Measurements from ENCODE around the gene ALAS1. TPM values are rescaled to one million over a fixed set of nuclear protein-coding genes. Genes with fewer than 3 reads are reported as not detected.

The ALAS1 gene
- total RNA-seq, 2 donors from 2014 or later: 90.6 to 103 TPM

DNA sequence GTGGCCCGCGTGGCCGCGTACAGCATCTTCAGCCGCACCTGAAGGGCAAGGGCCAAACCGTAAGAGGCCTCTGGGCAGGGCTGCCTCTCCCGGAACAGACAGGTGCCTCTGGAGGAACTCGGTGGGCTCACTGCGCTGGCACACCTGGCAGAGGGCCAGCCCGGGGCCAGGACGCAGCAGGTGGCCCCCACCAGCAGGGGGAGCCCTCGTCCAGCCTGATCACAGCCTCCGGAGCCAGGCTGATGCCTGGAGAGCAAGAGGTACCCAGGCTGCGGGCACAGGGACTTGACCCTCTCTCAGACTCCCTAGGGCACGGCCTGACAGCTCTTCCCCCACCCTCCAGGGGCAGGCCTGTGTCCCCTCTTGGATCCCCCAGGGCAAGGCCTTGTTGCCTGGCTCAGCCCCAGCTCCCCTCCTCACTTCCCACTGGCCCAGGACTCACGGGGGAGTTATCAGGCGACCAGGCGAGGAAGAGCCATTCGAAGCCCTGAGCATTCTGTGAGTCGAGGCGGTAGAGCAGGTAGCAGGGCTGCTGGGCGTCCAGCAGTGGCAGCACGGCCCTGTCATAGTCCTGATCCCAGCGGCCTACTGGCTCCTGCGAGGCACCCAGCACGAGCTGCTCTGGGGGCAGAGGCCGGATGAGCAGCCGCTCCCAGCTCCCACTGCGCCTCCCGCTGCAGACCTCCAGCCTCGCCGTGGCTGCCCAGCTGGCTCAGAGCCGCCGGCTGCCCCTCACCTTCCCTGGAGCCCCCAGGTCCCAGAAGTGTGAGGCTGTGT, 33.7 kb downstream of the ALAS1 start:
- H3K9me3 ChIP-seq: no peaks in the 10 kb centered on the region
- peak; percentile 96 for TF ChIP-seq CTCF (IDR thresholded peaks at IDR 0.05)
- peaks cover 12% of the 10 kb centered on the region for H3K36me3 ChIP-seq
- no peaks in the 10 kb centered on the region for H3K4me1 ChIP-seq
- H3K27ac ChIP-seq: no peak overlapping the region
- DNase-seq: peak; percentile 84
- no peaks in the 10 kb centered on the region for H3K27me3 ChIP-seq
- no peak overlapping the region for H3K9ac ChIP-seq (ENCODE audit: low read depth in 2 of 2, low read length in 2 of 2)
- intact Hi-C loops (cut with DNase I): loop anchor here (5.0 kb wide), 2 partner anchors 106 to 216 kb away; partner anchors contain the start of gene SEMA3G
- no peak overlapping the region for H3K4me3 ChIP-seq

DNA sequence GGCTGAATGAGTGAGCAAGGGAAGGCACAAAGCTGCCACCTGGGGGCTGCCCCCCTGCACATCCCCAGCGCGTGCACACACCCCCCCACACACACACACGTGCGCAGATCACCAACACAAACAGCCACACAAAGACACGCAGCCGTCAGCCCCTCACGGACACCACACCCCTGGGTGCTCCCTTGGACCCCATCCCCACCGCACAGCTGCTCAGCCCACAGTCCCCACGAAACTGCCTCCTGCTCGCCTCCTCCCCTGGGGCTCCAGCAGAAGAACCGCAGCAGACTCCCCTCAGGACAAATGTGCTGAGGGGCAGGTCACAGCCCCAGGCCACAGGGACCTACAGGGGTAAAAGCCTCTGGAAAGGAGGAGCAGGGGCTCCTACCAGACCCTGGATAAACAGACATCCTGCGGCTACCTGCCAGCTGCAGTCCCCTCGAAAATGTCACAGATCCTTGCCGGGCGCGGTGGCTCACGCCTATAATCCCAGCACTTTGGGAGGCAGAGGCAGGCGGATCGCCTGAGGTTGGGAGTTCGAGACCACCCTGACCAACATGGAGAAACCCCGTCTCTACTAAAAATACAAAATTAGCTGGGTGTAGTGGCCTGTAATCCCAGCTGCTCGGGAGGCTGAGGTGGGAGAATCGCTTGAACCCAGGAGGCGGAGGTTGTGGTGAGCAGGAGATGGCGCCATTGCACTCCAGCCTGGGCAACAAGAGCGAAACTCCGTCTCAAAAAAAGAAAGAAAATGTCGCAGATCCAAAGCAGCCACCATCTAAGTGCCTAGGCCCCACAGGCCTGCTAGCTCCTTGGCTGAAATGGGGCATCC, 34.5 kb downstream of the ALAS1 start:
- intact Hi-C loops (cut with DNase I): loop anchor here (5.0 kb wide), 2 partner anchors 105 to 215 kb away; partner anchors contain the start of gene SEMA3G

GRCh38 chr3:52233108-52233591, 35.2 kb downstream of the ALAS1 start:
- H3K36me3 ChIP-seq: peaks cover 12% of the 10 kb centered on the region
- no peak overlapping the region for H3K27ac ChIP-seq
- intact Hi-C loops (cut with DNase I): loop anchor here (5.0 kb wide), 2 partner anchors 104 to 214 kb away; partner anchors contain the start of gene SEMA3G
- H3K27me3 ChIP-seq: no peaks in the 10 kb centered on the region
- peaks cover 4% of the 10 kb centered on the region for H3K4me1 ChIP-seq
- H3K4me3 ChIP-seq: no peak overlapping the region
- H3K9ac ChIP-seq (ENCODE audit: low read depth in 2 of 2, low read length in 2 of 2): no peak overlapping the region
- no peak for DNase-seq
- no peak for TF ChIP-seq CTCF (IDR thresholded peaks at IDR 0.05)
- no peaks in the 10 kb centered on the region for H3K9me3 ChIP-seq

More for the DNA sequence above, 34.5 kb downstream of the ALAS1 start:
- no peak for TF ChIP-seq CTCF (IDR thresholded peaks at IDR 0.05)
- no peaks in the 10 kb centered on the region for H3K9me3 ChIP-seq
- peaks cover 12% of the 10 kb centered on the region for H3K36me3 ChIP-seq
- no peak overlapping the region for H3K27ac ChIP-seq
- no peaks in the 10 kb centered on the region for H3K27me3 ChIP-seq
- H3K4me1 ChIP-seq: peaks cover under 1% of the 10 kb centered on the region
- no peak overlapping the region for H3K9ac ChIP-seq (ENCODE audit: low read depth in 2 of 2, low read length in 2 of 2)
- H3K4me3 ChIP-seq: no peak overlapping the region
- no peak for DNase-seq

DNA sequence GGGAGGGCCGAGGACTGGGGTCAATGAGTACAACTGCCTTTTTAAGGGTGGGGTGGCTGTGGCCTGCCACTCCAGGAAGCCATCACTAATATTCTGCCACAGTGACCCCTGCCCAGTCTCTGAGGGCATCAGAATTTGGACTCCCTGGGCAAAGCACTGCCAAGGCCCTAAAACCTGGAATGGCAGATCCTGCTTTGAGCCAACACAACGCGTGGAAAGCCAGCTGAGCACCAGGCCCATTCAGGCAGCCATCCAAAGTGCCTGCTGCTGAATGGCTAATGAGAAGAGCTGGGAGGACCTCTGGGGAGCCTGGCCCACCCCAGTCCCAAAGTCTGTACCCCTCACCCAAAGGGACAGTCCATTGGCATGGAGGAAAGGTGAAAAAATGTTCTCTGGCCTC, 36.0 kb downstream of the ALAS1 start:
- H3K4me3 ChIP-seq: no peak overlapping the region
- no peak for DNase-seq
- peaks cover 4% of the 10 kb centered on the region for H3K4me1 ChIP-seq
- H3K9me3 ChIP-seq: no peaks in the 10 kb centered on the region
- H3K9ac ChIP-seq (ENCODE audit: low read depth in 2 of 2, low read length in 2 of 2): no peak overlapping the region
- intact Hi-C loops (cut with DNase I): loop anchor here (5.0 kb wide), 2 partner anchors 103 to 213 kb away; partner anchors contain the start of gene SEMA3G
- H3K27ac ChIP-seq: no peak overlapping the region
- no peak for TF ChIP-seq CTCF (IDR thresholded peaks at IDR 0.05)
- H3K27me3 ChIP-seq: no peaks in the 10 kb centered on the region
- H3K36me3 ChIP-seq: peaks cover 12% of the 10 kb centered on the region

All from colonic mucosa (tissue), 4 donors.